ENCODE measurements around the gene ISL2. TPM values are rescaled to one million over a fixed set of nuclear protein-coding genes. Genes with fewer than 3 reads are reported as not detected.

ISL2 gene
- total and polyA plus RNA-seq, 4 donors = 0.03 to 0.14 TPM; not detected in 2

- TF ChIP-seq REST (IDR thresholded peaks at IDR 0.05) (no peak), NR2F2 (IDR thresholded peaks at IDR 0.05) (no peak), FOXA2 (IDR thresholded peaks at IDR 0.05) (no peak), JUND (IDR thresholded peaks at IDR 0.05) (no peak)
Measured at GRCh38 chr15:76345583-76345879, 9.0 kb downstream of the ISL2 start (continued).

- Histone ChIP-seq H3K9ac (ENCODE audit: low read depth in 1 of 2, low read length in 2 of 2) (no peak overlapping the region), H3K27me3 (ENCODE audit: control insufficient read depth in 4 of 4, insufficient read depth in 4 of 4, low read length in 3 of 4) (peaks cover 0 to 21% (median 11%) of the 10 kb centered on the region in 4 donors), H3K4me1 (ENCODE audit: control insufficient read depth in 4 of 4, insufficient read depth in 4 of 4, low read length in 3 of 4) (peaks cover 7 to 31% (median 22%) of the 10 kb centered on the region in 4 donors), H3K4me3 (ENCODE audit: low read depth in 1 of 3, low read length in 3 of 3) (peak overlapping the region in 2 of 3 donors; percentile 4 to 60), H3K27ac (ENCODE audit: low read depth in 1 of 2, low read length in 2 of 2) (no peak overlapping the region), H3K36me3 (ENCODE audit: control insufficient read depth in 4 of 4, insufficient read depth in 3 of 4, low read depth in 1 of 4, low read length in 3 of 4) (peaks cover 0 to 2% (median 0%) of the 10 kb centered on the region in 4 donors), H3K9me3 (ENCODE audit: control insufficient read depth in 4 of 4, low read length in 3 of 4) (no peaks in the 10 kb centered on the region)
- TF ChIP-seq REST (IDR thresholded peaks at IDR 0.05) (no peak), EGR1 (IDR thresholded peaks at IDR 0.05; ENCODE audit: low read depth in 2 of 2) (no peak), YY1 (IDR thresholded peaks at IDR 0.05) (no peak), CTCF (IDR thresholded peaks at IDR 0.05; ENCODE audit: low read depth, low read length, missing input control) (no peak), NR2F2 (IDR thresholded peaks at IDR 0.05) (no peak), HNF4A (conservative IDR thresholded peaks at IDR 0.05) (no peak), RAD21 (IDR thresholded peaks at IDR 0.05) (no peak), FOXA2 (IDR thresholded peaks at IDR 0.05) (no peak), MAX (IDR thresholded peaks at IDR 0.05) (no peak), ATF3 (IDR thresholded peaks at IDR 0.05) (no peak), TAF1 (conservative IDR thresholded peaks at IDR 0.05) (no peak), SP1 (IDR thresholded peaks at IDR 0.05) (no peak), ZBTB33 (IDR thresholded peaks at IDR 0.05) (no peak), JUND (IDR thresholded peaks at IDR 0.05) (no peak), RXRA (IDR thresholded peaks at IDR 0.05) (no peak)
- WGBS = 5% methylated on average over 65 of the region's 65 CpGs
- DNase-seq (ENCODE audit: low spot score) = no peak
Measured at GRCh38 chr15:76345880-76346668, 9.5 kb downstream of the ISL2 start.
